ENCODE data around the gene RRBP1.
"Not testable (repeated sequence)": the region's sequence is repeated elsewhere in the genome, so short reads cannot be mapped to it uniquely, and the experiment has no call there.

Gene RRBP1

DNA sequence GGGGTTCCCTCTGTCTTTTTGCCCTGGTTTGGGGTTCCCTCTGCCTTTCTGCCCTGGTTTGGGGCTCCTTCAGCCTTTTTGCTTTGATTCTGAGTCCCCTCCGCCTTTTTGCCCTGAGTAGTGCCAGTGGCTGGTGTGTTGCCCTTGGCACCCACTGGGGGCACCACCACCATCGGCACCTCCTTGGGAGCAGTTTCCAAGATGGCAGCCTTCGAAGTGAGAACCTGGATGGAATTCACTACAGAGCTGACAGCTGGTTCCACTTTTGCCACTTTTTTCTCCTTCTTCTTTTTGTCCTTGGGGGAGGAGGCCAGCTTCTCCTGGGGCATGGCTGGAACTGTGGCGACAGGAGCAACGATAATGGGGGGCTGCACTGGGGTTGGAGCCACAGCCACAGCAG is 22.2 kb downstream of the RRBP1 start:
- no peak for DNase-seq

DNA sequence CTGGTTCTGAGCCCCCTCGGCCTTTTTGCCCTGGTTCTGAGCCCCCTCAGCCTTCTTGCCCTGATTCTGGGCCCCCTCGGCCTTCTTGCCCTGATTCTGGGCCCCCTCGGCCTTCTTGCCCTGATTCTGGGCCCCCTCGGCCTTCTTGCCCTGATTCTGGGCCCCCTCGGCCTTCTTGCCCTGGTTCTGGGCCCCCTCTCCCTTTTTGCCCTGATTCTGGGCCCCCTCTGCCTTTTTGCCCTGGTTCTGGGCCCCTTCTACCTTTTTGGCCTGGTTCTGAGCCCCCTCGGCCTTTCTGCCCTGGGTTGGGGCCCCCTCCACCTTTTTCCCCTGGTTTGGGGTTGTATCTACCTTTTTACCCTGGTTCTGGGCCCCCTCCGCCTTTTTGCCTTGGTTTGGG is 22.7 kb downstream of the RRBP1 start:
- not testable (repeated sequence) for DNase-seq

DNA sequence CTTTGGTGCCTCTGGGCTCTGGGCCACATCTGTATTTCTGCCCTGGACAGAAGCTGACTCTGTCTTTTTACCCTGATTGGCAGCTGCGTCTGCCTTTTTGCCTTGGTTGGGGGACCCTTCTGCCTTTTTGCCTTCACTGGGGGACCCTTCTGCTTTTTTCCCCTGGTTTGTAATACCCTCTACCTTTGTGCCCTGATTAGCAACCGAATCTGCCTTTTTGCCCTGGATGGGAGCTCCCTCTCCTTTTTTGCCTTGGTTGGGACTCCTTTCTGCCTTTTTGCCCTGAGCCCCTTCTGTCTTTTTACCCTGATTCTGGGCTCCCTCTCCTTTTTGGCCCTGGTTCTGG is 23.4 kb downstream of the RRBP1 start:
- DNase-seq, result no peak

DNA sequence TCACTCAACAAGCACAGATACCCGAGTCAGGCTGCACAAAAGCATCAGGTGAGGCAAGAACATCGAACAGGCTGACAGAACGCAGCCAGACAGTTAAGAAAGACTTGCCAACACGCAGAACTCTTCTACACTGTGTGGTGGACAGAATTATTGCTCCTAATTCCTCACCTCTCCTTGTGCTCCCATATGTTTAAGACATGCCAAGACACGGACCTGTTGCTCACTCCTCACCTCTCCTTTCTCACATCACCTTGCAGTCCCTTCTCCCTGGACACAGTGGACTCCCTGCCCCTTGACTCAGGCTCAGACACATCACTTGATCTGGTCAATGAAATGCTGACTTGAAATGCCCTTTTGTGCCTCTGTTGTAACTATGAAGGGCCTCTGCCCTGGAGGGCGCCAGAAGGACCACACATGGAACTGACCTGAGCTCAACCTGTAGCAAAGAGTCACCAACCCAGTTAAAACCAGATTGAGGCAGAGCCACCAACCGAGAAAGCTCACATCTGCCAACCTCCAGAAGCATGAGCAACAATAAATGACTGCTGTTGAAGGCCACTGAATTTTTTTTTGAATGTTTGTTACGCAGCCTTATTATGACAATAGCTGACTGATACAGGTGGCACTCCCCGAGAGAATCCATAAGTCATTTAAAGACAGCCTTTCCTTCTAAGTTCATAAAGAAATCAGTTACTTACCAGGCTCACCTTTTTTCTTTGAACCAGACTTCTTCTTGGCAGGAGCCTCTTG is 24.0 kb downstream of the RRBP1 start:
- no peak for DNase-seq

DNA sequence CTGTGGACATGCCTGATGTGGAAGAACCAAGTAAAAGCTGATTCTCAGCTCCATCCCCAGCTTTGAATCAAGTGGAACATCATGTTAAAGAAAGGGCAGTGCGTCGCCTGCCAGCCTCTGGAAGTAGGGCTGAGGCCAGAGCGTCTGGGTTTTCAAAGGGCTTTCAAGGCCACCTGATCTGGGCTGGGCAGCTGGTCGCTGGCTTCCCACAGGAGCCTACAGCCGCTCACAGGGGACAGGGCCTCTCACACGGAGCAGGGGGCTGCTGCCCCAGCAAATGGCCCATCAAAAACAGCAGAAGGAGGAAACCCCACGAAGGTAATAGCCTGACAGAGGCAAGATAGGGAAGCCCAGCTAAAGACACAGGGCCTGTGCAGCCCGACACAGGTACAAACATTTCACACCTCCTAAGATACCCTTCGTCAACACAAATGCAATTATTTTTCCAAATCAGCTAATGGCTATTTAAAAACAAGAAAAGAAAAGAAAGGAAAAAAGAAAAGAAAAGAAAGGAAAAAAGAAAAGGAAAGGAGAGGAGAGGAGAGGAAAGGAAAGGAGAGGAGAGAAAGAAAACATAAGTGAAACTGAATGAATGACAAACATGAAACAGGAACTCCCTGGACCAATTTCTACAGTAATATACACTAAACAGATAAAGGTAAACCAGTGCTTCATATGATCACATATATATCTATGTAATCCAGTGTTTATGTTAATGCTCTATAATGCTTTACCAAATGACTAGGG is 24.8 kb downstream of the RRBP1 start:
- no peak for DNase-seq

DNA sequence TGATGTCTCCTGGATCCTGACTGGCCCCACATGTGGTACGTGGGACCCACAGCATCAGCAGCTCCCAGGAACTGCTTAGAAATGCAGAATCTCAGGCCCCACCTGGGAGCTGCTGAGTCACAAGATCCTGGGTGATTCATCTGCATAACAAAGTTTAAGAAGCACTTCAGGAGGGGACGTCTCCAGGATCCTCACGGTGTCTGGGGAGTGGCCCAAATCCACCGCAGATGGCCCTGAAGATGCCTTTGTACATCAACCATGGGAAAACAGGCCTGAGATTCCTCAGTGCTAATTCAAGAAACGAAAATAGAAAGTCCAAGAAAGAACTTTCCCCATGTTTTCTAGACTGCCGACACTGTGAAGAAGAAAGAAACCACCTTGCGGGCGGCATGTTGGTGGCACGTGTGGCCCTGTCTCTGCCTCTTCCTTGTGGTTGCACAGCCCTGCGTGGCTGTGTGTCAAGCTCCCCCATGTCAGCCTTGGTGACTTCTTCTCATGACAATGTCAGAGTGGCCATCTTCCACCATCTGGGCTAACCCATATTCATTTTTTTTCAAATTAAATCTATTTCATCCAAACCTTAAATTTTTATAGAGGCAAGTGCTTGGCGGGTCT is 26.1 kb downstream of the RRBP1 start:
- no peak for DNase-seq

DNA sequence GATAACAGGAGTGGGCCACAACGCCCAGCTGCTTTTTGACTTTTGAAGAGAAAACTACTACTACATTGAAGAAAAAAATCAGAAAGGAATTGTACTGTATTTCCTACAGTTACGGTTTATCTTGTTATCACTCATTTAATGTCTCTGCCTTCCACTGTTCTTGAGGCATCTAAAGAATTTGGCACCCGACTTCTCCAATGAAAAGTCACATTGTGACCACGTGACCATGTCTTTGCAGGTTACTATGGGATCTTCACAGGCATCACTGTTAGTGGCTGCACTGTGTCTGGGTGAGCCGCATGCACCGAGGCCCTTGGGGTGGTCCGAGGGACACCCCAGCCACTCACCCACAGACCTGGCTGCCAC is 26.8 kb downstream of the RRBP1 start:
- no peak for DNase-seq

DNA sequence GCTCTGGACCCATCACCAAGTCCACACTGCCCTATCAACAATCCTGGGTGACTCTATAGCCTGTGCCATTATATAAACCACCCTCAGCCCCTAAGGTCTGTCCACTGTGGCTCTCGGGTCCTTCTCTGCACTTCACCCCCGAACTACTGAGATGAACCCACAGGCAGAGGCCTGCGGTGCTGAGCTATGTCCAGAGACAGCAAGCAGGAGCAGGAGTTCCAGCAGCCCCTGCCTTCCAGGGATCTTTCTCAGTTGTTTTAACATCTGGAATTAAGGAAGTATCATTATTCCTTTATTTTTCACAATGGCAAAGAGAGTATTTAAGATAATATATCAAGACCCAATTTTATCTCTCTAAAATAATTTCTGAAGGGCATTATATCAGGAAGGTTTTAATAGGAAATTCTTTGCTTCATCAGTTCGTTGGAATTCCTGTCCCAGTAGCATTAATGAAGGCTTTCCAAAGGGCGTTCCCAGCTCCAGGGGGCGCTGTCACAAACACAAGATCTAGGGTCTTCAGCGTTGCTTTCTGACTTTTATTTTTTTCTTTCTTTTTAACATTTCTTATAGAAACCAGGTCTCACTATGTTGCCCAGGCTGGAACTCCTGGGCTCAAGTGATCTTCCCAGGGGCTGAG is 27.3 kb downstream of the RRBP1 start:
- no peak for DNase-seq

DNA sequence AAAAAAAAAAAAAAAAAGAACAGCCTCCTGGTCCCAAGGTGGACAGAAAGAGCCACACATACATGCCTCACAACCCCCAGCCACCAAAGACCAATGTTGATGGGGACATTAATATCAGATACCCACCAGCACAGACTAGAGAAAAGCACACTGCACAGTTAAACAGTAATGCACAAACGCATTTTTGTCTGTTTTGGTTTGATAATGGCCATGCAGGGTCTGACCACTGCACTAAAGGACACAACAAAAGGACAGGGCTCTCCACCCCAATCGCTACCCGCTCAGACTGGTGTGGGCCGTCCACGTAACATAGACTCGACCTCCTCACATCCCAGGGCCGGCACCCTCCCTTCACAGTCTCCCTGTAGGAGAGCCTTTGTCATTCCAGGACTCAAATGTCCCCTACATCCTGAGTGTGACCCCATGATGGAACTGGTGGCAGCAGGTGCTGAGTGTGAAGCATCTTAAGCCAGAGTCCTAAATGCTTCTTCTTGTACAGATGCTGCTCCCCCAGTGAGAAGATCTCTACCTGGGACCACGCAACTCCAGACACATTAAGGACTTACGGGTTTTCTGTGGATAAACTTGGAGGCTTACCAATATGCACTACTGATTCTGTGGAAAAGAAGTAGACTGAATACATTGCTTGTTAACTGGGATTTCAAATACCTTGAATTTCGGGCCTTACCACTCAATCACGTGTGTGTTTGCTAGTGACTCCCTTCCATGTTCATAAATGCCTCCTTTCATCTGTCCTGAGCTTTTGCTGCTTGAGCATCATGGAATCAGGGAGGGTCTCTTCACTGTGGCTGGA is 28.0 kb downstream of the RRBP1 start:
- no peak for DNase-seq

DNA sequence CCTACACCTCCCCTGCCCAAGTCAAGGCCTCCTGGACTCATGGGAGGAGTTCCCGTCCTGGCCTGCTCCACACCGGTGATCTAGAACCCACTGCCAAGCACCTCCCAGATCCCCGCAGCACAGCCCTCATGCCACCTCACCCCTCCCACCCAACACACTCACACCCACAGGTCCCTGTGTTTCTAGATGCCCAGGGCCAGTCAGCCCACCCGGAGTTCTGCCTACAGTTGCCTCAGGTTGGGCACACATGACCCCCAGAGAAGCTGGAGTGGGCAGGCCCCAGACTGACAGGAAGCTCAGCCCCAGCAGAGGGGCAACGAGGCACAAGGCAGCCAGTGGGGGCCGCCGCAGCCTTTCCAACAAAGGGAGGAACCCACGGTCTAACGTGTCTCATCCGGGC is 29.6 kb downstream of the RRBP1 start:
- DNase-seq, result no peak

DNA sequence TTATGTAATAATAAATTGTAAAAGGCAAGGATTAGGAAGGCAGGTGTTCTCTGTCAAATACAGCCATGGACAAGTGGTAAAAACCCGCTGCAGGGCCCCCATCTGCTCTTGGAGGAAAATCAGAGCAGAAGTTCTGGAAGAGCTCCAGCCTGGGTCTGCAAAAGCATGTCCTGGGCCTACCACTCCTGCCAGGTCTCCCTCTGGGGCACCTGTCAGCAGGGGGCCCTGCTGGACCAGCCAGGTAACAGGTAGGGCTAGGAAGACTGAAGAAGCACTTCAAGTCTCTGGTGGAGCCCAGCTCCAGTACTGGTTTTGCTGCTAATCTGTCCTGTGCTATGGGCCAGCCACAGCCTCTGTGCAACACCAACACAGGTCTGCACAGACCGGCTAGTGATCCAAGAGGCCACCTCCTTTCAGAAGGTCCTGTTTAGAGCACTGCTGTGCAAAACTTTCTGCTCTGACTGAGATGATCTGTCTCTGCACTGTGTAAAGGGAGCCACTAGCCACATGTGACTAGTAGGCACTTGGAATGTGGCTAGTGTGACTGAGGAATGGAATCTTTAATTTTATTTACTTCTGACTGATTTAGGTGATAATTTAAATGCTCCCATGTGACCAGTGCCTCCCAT is 30.2 kb downstream of the RRBP1 start:
- no peak for DNase-seq

DNA sequence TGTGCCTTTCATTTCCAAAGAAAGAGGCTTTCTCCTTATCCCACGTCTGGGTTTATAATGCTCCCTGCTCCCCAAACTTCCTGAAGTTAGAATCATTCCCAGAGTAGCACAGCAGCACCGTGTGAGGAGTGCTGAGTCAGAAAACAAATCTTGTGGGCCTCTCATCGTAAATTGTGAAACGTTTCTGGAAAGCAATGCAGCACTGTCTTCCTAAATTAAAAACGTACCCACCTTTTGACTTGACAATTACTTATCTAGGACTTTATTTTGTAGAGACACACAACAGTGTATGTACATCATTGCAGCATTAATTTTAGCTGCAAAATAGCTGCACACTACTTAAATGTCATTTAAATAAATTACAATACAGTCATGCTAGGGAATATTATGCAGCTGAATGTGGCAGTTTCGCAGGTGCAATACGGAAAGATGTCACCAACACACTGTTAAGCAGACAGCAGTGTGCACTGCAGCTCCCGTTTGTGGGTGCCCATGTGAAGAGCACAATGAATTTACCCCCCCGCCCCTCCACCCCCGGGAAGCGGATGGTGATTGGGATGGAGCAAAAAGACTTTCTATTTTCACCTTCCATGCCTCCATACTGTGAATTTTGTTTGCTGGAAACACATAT is 30.8 kb downstream of the RRBP1 start:
- DNase-seq, result no peak

DNA sequence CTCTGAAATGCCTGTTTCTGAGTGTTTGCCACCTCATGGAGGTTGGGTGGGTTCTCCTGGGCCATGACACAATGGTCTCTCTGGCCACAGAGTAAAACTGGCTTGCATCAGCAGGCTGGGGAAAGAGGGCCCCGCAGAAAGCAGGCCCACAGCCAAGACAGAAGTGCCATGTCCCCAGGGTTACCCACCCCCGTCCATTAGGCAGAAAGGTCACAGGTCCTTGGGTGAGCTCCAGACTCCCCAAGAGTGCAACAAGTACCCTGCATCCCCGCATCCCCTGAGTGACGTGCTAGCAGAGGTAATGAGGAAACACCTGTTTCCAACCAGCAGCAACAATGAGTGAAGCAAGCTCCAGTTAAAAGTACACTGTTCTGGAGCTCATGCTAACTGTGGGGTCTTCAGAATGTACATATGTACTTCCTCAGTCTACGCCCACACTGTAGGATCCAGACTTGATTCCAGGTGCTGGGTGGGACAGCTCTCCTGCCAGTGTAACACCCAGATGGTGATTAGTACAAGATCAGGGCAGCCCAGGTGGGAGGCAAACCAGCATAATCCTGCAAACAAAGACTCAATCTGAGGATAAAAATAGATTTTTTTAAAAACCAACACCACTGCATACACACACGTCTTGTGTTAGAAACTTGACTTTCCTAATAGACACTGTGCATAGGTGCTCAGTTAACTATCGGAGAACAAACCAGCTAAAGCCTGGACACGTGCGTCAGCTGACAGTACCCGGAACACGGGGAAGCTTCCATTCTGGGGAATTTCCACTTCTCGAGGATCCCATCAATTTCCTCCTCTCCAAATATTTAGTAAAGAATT is 31.5 kb downstream of the RRBP1 start:
- DNase-seq, result no peak

DNA sequence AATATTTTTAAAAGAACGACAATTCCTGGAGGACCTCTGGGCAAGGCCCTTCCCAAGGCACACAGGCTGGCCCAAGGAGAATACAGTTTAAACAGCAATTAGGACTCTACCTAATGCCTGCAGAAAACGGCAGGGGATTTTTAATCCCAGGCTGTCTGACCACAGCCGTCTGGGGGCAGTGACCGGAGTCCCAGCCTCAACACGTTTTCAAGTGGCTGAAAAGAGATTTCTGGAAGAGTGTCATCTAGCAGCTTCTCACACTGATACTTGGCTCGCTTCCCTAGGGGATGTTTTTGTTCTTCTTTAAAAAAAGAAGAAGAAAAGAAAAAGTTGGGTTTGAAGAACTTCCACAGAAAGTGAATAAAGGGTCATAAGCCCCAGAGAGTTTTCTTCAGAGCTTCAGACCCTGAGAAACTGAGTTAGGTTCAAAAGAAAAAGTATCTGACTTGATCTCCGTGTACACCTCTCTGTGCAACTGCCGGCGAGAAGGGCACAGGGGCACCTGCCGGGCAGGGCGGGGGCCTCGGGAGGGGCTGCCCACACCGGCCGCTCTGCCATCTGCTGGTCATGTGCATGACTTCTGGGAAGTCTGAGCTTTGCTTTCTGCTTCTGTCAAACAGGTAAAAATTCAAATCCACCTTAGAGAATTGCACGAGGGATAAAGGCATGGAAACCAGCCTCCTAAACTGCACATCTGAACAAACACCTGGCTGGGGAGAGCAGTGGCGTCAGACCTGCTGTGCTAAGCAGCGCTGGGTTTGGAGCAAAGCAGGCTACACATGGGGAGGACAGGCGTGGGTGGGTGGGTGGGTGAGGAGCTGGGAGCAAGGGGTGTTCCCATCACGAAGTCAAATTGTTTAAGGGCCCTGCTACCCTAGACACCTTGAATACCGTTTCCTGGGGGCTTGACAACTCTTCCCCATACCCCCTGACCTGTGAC is 33.0 kb downstream of the RRBP1 start:
- peak; percentile 55 to 76 (median 63) for DNase-seq

DNA sequence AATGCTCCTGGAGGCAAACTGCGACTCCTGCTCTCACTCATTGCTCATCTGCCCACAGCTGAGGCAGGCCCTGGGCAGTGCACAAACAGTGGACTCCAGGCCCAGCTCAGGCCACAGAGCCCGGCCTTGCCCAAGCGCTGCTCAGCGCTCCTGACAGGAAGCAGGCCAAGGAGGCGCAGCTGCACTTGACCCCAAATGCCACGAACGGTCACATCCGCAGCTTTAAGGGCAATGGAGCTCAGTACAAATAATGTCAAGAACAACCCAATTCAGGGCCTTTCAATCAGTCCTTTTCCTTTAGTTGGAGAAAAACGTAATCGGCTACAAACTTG is 33.8 kb downstream of the RRBP1 start:
- no peak for DNase-seq

DNA sequence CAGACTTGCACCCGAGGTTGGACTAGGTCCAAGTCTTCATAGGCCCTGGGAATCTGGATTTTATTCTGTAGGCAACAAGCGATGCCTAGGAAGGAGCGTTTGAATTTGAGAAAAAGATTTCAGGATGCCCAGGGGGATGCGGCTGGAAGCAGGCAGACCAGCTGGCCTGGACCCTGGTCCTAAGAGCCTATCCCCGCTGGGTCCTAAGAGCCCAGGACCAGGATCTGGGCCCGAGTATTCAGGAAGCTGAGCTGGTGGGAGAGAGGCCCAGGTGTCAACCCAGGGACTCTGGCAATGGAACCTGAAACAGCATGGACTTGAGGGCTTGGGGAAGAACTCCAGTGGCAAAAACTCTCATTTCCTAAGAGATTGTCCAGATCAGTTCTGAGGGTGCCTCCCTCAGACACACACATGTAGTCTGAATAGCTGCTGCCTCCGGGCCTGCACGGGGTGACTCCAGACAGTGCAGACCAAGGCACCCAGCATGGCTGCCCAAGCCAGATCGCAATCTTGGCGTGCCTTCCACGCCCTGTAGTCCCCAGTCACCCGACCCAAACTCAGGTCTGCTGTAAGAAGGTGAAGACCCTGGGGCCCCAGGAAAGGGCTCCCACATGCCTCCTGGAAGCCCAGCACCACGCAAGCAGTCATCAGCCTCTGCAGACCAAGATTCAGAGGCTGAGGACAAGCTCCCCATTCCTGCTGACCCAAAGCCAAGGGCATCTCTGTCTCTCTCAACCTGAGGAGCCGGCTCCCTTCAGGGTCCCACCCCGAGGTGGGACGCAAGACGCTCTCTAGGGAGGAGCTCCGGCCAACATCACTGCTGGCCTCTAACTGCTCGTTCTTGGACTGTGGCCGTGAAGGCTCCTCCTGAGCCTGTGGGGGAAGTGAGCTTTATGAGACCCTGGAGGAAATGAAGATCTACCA is 34.4 kb downstream of the RRBP1 start:
- DNase-seq, result no peak

DNA sequence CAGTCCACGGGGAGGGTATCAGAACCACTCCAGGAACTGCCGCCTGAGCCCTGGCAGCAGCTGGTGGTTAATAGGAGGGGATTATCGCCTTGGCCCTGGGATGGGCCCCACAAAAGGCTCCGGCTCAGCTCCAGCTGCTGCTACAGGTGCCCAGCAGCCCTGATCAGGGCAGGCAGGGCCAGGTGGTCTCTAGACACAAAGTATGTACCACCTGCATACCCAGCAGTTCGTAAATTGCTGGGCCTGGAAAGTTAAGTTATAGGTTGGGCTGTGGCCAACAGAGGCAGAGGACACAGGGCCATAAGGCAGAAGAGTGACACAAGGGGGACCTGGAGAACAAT is 35.1 kb downstream of the RRBP1 start:
- no peak for DNase-seq

DNA sequence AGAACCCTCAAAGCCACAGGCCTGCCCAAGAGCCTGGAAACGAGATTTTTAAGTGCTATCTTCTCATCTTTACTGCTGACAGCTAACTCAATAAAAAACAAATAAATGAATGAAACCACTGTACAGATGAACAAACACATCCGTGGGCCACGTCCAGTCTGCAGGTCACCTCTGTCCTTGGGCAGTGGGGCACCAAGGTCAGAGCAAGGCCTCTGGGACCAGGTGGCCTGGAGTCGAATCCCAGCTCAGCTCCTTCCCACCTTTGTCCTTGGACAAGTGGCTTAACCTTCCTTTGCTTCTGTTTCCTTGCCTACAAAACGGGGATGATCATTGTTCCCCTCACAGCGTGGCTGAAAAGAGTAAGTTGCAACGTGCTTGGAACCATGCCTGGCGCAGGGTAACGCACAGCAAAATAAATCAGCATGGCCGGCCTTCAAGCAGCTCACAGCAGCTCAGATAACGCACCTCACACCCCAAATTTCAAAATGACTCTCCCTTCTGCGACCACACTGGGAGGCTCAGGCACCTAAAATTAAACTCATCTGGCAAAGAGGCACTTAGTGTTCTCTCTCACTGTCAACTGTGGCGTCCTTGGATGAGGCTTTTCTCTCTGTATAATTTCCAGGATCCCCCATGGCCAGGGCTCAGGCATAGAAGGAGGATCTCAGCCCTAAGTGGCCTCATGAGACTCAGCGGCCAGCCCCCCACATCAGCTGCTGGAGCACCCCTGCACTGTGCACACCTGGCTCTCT is 35.7 kb downstream of the RRBP1 start:
- peak; percentile 26 to 69 (median 40) for DNase-seq
